Measurements from ENCODE around the gene UBA5.

UBA5 gene

DNA sequence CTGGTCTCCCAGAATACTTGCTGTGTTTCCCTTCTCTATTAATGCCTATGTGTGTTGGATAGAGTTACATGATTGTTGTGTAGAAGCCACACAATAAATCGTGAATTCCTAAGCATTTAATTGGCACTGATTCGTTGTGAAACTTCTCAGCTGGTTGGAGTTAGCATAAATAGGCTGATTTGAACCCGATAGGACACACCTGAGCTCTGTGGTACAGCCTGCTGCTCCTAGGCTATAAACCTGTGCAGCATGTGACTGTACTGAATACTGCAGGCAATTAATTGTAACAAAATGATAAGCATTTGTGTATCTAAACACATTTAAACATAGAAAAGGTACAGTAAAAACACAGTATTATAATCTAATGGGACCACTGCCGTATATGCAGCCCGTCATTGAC lies 5.4 kb upstream of the UBA5 start:
- no peak for DNase-seq (ENCODE audit: low read depth)

DNA sequence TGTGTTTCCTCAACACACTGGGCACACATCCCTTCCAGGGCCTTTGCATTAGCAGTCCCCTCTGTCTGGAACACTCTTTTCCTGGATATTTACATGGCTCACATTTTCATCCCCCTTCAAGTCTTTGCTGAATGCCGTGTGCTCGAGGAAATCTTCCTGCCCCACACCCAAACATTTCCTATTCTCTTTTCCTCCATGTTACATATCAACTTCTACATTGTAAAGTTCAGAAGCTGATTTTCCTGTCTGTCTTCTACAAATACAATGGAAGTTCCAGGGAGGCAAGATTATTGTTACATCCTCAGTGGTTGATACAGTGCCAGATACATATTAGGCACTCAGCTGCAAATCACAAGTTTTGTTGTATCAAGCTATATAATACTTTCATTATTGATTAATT lies 4.7 kb upstream of the UBA5 start:
- no peak for DNase-seq (ENCODE audit: low read depth)

DNA sequence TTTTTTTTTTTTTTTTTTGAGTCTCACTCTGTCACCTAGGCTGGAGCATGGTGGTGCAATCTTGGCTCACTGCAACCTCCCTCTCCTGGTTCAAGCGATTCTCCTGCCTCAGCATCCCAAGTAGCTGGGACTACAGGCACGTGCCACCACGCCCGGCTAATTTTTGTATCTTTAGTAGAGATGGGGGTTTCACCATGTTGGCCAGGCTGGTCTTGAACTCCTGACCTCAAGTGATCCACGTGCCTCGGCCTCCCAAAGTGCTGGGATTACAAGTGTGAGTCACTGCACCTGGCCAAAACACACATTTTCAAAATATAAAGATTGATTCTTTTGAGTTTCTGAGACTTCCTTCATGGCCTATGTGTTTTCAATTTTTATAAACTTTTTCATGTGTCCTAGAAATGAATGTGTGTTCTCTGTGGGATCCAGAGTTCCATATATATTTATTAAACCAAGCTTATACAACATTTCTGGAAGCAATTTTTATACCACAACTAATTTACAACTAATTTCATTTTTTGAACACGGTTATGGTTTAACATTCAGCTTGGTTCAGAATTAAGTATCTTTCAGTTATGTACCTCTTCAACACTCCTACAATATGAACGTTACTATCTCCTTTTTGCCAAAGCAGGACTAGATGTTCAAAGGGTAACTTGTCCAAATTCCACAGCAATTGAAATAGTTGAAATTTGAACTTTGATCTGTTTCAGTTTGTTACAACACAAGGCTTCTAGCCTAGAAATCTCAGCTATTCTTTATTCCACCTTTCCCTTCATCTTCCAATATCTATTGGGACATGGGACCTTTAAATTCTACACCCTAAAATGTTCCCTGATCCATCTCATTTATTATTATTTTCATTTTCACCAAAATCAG lies 2.0 kb upstream of the UBA5 start:
- DNase-seq (ENCODE audit: low read depth), result no peak

DNA sequence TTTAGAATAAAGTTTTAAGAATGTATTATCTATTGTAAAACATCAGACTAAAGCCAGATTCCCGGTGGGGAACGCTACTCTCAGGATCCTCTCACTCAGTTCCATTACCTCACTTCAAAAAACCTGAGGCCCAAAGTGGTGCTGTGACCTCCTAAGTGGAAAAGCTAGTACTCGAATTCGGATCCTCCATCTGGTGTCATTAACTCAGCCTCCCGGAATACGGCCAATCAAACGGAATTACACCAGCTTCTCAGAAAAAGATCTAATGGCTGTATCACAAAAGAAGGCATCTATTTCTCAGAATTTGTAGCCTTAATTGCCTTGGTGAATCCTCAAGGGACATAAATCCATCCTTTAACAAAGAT lies 1.1 kb upstream of the UBA5 start:
- no peak for DNase-seq (ENCODE audit: low read depth)

DNA sequence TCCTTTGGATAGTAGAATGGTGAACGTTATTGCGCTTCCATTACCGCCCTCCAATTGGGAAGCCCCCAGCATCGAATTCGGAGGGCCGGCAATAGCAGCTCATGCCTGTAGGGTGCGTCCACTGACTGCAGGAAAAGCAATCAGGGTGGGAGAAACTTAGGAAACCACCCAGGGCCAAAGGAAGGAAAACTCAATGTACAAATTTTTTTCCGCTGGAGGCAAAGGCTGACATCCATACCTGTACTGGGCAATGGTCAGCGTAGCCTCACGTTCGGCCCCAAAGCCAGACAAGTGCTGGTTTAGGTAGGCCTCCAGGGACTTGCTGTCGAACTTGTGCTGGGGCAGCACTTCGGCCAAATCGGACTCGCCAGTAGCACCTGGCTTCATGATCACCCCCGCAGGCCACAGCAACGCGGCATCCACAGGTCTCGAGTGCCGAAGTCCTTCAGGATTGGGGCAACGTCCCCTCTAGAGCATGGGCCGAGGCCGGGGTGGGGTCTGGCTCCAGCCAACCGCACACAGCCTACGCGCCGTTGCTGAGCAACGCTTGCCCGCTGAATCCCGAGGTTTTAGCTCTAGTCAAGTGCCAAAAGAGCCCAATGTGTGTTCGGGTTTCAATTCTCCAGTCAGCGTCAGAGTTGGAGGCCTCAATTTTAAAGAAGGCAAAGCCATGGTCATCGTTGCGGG lies 621 bp upstream of the UBA5 start, which contains the start of gene ACAD11:
ACAD11 (minus strand) TSS at position 445 of the 687 bp plus-strand sequence; CDS start at position 387, 58 bp downstream.
- peak; percentile 2 for DNase-seq (ENCODE audit: low read depth)

DNA sequence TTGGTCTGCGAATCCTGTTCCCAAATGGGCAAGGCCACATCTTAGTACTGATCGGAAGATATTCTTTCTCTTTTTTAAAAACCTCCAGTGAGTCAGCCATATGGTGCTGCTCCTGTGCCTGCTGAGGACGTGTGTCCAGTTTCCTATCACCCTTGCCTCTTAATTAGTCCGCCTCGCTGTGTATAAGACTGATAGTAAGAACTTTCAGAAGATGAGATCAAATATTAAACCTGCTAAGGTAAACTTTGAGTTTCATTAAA lies 612 bp downstream of the UBA5 start:
- DNase-seq (ENCODE audit: low read depth), result no peak

DNA sequence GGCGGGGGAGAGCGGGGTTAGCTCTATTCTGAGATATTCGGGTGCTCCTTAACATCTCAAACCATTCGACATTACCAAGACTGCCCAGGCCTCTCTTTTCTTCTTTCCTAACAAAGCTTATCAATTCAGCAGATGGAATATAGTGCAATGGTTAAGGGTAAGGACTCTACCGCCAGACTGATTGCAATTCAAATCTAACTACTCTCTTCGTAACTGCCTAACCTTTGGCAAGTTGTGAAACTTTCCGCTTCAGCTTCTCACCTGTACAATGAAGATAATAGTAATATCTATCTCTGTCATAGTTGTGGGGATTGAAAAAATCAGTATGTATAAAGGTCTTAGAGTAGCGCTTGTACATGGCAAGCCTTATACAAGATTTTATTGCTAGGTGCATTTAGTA lies 972 bp downstream of the UBA5 start:
- DNase-seq (ENCODE audit: low read depth), result no peak

DNA sequence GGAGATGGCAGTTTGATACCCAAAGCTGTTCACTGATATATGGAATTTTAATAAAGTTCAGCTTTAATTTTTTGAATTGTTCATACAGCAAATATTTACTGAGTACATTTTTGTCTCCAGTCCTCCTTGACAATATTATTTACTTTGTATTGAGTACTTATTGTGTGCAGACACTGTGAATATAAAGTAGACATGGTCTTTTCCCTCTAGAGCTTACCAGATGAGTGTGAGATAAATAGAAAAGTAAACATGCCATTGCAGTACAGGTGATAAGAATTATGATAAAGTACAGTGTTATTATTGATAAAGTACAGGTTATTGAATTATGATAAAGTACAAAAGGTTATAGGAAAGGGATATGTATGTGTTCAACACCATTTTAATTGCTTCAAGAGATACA lies 2.1 kb downstream of the UBA5 start:
- no peak for DNase-seq (ENCODE audit: low read depth)

DNA sequence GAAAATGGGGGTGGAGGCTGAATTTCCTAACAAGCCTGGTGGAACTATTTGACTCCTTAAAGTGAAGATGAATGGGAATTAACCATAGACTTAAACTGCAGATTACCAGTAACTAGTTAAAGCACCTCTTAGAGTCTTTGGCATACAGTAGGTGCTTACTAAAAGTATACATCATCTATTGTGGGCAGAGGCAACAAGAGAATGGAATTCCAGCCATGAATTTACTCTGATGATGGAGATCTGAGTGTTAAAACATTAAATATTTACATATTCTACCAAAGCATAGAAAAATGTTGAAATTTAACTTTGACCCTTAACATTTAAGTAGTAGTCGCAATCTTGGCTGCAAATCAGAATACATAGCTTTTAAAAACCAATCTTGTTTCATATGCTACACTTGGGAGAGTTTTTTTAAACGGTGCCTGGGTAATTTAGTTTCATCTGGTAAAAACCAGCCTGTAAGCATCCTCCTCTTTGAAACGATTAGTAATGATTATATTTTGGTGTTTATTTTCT lies 5.2 kb downstream of the UBA5 start:
- no peak for DNase-seq (ENCODE audit: low read depth)

DNA sequence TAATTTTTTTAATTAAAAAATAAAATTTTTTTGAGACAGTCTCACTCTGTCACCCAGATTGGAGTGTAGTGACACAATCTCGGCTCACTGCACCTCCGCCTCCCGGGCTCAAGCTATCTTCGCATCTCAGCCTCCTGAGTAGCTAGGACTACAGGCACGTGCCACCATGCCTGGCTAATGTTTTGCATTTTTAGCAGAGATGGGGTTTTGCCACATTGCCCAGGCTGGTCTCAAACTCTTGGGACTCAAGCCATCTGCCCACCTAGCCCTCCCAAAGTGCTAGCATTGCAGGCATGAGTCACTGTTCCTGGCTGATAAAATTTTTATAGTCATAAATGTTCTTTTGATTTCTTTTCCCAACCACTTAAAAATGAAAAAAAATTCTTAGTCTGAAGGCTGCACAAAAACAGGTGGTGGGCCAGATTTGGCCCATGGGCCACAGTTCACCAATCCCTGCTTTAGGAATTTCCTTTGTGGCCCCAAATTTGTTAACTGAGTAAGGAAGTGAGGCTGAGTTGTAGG lies 9.2 kb downstream of the UBA5 start:
- DNase-seq (ENCODE audit: low read depth), result no peak

DNA sequence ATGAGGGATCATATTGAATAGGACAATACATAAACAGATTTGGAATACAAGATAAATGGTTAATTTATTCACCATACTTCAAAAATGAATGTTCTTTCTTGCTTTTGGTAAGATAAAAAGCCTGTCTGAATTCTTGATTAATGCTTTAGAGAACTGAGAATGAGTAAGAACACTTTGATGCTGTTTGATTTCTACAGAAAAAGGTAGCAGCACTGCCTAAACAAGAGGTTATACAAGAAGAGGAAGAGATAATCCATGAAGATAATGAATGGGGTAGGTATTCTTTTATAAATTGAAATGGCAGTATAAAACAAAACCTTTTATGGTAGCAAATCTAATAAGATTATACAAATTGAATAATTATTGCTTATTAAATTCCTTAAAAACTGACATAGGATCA lies 15.3 kb downstream of the UBA5 start:
- no peak for DNase-seq (ENCODE audit: low read depth)

DNA sequence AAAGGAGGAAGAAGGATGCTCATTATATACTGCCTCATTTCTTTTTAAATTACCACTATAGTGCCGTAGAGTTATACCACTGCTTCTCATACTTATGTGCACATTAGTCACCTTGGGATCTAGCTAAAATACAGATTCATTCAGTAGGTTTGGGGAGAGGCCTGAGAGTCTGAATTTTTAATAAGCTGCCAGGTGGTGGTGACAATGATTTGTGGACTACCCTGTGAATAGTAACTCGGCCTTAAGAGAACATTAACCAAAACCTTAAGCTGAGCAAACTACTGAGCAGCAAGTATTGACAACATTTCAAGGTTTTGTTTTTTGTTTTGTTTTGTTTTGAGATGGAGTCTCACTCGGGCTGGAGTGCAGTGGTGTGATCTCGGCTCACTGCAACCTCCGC lies 19.8 kb downstream of the UBA5 start:
- DNase-seq (ENCODE audit: low read depth), result no peak

DNA sequence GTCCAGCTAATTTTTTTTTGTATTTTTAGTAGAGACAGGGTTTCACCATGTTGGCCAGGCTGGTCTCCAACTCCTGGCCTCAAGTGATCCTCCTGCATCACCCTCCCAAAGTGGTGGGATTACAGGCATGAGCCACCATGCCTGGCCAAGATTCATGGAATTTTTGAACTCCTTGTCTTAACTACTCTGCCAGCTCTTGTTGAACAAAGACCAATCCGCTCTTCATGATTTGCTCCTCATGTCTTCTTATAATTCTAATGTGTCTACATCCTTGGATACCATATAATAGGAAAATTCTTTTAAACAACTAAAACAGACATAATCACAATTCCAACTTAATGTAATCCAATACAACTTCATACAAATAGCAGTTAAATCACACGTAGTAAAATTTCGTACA lies 21.3 kb downstream of the UBA5 start:
- DNase-seq (ENCODE audit: low read depth), result no peak

DNA sequence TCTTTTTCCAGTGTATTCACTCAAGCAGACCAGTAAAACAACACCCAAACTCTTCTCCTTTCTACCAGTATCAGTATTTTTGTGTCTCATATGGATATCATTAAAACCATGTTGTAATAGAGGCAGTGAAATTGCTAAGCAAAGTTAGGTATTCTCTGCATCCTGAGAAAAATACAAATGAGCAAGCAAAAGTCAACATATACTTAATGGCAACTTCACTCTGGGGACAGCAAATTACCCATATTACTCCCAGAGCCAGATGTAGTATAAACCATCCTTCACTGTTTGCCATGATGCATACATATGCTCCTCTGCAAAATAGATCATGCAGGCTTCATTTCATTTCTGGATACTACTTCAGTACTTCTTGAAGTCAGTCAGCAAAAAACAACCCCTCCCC lies 22.1 kb downstream of the UBA5 start:
- DNase-seq (ENCODE audit: low read depth), result no peak

DNA sequence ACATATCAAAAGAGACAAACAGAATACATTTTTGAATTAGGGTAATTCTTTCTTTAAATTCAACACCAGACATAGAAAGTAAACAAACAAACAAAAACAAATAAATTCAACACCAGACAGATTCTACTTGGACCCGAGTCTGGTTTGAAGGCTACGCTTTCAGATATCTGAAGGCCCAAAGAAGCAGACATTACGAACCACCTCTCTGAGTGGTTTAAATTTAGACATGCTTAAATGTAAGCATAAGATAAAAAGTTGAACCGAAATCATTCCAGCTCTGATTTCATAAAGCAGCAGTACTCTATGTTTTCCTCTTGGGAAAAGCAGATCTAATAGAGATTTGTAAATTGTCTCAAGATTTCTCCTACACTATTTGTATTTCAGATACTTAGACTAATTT lies 29.9 kb downstream of the UBA5 start:
- no peak for DNase-seq (ENCODE audit: low read depth)

DNA sequence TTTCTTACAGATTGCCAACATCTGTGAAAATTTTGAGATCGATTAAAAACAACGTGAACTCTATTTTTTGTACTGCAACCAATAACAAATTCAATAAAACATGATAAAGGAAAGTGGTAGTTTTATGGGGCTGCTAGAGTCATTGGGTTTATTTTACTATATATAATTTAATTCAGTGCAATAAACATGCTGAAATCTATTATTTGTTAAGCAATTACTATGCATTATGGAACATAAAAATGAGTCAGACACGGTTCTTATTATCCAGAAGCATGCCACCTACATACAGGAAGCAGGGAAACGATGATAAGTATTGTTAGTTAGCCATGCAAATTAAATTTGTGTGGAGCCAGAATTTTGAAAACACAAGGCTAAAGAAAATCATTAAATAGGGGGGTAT lies 34.9 kb downstream of the UBA5 start:
- DNase-seq (ENCODE audit: low read depth), result no peak

DNA sequence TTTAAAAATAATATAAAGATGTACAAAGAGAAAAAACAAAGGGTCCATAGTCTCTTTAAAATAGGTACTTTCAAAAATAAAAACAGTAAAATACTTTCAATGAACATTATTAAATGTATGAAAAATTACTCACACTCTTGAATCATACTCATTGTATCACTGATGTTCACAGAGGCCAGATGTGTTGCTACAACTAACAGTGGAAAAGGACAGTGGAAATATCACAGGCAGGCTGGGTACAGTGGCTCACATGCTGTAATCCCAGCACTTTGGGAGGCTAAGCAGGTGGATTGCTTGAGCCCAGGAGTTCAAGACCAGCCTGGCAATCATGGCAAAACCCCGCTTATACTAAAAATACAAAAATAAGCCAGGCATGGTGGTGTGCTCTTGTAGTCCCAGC lies 35.3 kb downstream of the UBA5 start:
- no peak for DNase-seq (ENCODE audit: low read depth)

DNA sequence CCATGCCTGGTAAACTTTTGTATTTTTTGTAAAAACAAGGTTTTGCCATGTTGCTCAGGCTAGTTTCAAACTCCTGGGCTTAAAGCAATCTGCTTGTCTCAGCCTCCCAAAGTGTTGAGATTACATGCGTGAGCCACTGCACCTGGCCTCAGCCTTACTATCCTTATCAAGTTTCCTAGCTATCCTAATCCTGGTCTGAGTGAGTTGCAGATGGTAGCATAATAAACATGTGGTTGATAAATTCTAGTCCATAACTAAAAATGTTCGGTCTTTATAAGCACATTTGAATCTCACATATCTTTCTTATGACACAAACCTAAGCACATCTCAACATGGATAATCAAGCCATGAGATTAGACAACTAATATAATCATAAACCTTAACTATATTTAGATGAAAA lies 43.6 kb downstream of the UBA5 start:
- DNase-seq (ENCODE audit: low read depth), result no peak

DNA sequence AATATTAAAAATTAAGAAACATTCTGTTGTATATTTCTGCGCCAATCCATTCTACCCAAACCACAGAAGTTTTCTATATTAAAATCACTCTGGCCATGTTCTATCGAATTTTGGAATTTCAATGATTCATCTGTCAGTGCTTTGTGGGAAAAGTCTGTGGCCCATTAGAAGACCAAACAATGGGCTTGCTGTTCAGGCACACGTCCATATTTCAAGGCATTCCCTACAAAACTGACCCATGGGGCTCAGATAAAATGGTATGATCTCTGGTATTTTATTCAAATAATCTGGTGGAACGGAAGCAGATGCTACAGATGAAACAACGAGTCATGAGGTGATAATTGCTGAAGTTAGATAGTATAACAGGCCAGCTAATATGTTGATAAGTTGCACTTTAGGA lies 49.6 kb downstream of the UBA5 start:
- DNase-seq (ENCODE audit: low read depth), result no peak

DNA sequence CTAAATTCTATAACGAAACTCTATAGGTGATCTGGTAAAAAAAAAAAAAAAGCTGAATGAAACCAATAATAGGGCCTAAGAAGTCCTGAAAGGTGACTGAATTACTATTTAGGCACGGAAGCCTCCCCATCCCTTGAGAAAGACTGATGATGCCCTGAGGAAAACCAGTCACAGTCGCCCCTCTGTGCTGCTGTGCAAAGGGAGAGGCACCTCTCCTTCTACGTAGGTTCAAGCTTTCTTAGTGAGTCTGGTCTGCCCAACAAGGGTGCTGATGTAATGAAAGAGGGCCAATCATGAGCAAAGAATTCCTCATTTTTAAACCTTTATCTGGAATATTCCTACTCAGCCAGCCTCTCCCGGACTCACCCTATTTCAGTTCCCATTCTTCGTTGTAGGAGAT lies 50.2 kb downstream of the UBA5 start:
- no peak for DNase-seq (ENCODE audit: low read depth)

DNA sequence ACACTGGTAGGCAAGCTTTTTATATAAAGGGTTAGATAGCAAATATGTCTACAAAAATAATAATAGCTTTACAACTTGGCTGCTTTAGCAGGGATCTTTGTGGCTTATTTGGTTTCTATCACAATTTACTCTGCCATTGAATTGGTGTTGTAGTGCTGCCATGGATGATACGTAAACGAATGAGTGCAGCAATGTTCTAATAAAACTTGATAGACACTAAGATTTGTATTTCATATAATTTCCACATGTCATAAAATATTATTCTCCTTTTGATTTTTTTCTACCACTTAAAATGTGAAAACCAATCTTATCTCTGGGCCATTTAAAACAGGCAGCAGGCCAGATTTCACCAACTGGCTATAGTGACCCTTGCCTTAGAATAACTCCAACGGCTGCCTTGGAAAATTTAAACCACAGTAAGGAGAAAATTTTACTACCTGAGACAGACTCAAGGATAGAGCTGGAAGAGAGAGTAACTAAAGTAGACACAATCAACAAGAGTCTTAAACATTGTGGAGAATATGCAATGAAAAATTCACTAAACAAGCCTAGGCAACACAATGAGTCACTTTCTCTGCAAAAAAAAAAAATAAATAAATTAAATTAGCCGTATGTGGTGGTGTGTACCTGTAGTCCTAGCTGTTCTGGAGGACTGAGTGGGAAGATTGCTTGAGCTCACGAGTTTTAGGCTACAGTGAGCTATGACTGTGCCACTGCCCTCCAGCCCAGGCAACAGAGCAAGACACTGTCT lies 54.0 kb downstream of the UBA5 start:
- DNase-seq (ENCODE audit: low read depth), result no peak

DNA sequence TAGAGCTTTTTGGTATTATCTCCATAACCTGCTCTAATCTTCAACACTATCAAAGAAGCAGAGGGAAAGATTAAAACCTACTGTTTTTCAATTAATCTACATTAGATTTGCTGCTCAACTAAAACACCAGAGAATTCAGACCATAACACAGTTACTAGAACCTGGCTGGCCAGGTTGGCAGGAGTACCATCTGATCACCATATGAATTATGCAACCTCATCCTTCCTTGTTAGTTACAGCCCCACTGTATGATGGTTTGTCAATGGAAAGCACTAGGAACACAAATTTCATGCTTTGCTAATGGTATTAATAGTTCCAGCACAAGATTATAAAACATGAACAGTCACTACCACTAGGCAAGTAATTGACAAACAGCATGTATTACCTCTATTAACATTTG lies 56.2 kb downstream of the UBA5 start:
- no peak for DNase-seq (ENCODE audit: low read depth)

DNA sequence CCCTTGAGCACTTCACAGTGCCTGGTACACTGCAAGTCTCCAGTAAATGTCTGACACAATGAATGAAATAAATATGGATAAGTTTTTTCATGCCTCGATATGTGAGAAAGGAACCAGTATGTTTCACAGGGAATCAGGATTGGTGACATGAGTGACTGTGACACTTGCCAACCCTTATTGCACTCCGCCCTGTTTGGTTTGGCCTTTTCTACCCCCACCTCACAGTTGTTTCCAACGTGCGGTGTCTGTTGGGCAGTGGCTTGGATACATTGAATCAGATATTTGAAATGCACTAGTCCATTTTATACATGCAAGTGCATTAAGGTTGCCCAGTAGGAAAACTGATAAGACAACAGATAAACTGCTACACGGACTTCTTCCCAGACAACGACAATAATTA lies 60.1 kb downstream of the UBA5 start:
- no peak for DNase-seq (ENCODE audit: low read depth)

Measured in activated T-cell treated with anti-CD3 and anti-CD28 coated beads for 24 hours (primary cell).